Loucy (cell line): ENCODE results near the gene UAP1L1.

Experiments
- H2AFZ ChIP-seq: fragments of 200-600 bp; sonication (generic); 2 replicates; pipeline ENCODE4 v1.6.0; 2016; ENCODE audit warnings: antibody characterized with exemption, mild to moderate bottlenecking, low read length, moderate library complexity
- H3F3A ChIP-seq: fragments of 200-600 bp; 2 replicates; pipeline ENCODE4 v1.6.0; 2016; ENCODE audit warnings: antibody characterized with exemption, low read depth, mild to moderate bottlenecking
- H3K27me3 ChIP-seq: fragments of 200-600 bp; sonication (generic); 2 replicates; pipeline ENCODE4 v1.6.1; 2014; ENCODE audit warnings: low read length, mild to moderate bottlenecking; ENCODE audit not compliant: insufficient read depth, poor library complexity, severe bottlenecking
- H3K36me3 ChIP-seq: fragments of 200-600 bp; sonication (generic); 2 replicates; pipeline ENCODE4 v1.6.1; 2016; ENCODE audit warnings: low read length; ENCODE audit not compliant: insufficient read depth
- H3K4me1 ChIP-seq: fragments of 200-600 bp; sonication (generic); 2 replicates; pipeline ENCODE4 v1.5.1; 2014; ENCODE audit warnings: low read length, mild to moderate bottlenecking; ENCODE audit not compliant: insufficient read depth, poor library complexity, severe bottlenecking
- H3K4me2 ChIP-seq: fragments of 200-600 bp; sonication (generic); 2 replicates; pipeline ENCODE4 v1.6.0; 2014; ENCODE audit warnings: antibody characterized with exemption, low read length, low read depth, mild to moderate bottlenecking; ENCODE audit not compliant: poor library complexity, severe bottlenecking
- H3K4me3 ChIP-seq: fragments of 200-600 bp; sonication (generic); 2 replicates; pipeline ENCODE4 v1.5.1; 2014; ENCODE audit warnings: low read length, mild to moderate bottlenecking, mixed read lengths; ENCODE audit not compliant: poor library complexity, severe bottlenecking
- H3K79me2 ChIP-seq: fragments of 200-600 bp; sonication (generic); 2 replicates; pipeline ENCODE4 v1.6.1; 2014; ENCODE audit warnings: low read length; ENCODE audit not compliant: insufficient read depth
- H3K9ac ChIP-seq: fragments of 200-600 bp; sonication (generic); 2 replicates; pipeline ENCODE4 v1.6.0; 2014; ENCODE audit warnings: mild to moderate bottlenecking, low read depth, low read length, moderate library complexity; ENCODE audit not compliant: poor library complexity, severe bottlenecking
- H3K9me2 ChIP-seq: fragments of 200-600 bp; sonication (generic); replicated peaks from 2 replicates; pipeline ENCODE4 v1.6.1; 2016; ENCODE audit warnings: low read depth, low read length, mixed read lengths
- H3K9me3 ChIP-seq: fragments of 200-600 bp; sonication (generic); 2 replicates; pipeline ENCODE4 v1.6.1; 2014; ENCODE audit warnings: mild to moderate bottlenecking, antibody characterized with exemption, low read length, low read depth; ENCODE audit not compliant: insufficient read depth
- H4K20me1 ChIP-seq: fragments of 200-600 bp; sonication (generic); 2 replicates; pipeline ENCODE4 v1.6.0; 2014; ENCODE audit warnings: antibody characterized with exemption, low read length, mild to moderate bottlenecking; ENCODE audit not compliant: insufficient read depth, poor library complexity, severe bottlenecking
- EZH2phosphoT487 ChIP-seq: fragments of 200-600 bp; IDR thresholded peaks from 2 replicates; pipeline ENCODE4 v1.6.1; 2018; ENCODE audit warnings: antibody characterized with exemption, mild to moderate bottlenecking, moderate library complexity, borderline replicate concordance
- TF ChIP-seq, protein P1 (sequence below): fragments of 200-600 bp; sonication (generic); conservative IDR thresholded peaks from 2 replicates; pipeline ENCODE4 v1.5.1; 2014; ENCODE audit warnings: mild to moderate bottlenecking, antibody characterized with exemption, low read length

Gene UAP1L1

GRCh38 chr9:137068539-137069507 lies 8.5 kb upstream of the UAP1L1 start:
- peaks cover 36% of the 10 kb centered on the region for H4K20me1 ChIP-seq
- H3K4me3 ChIP-seq, result peak overlapping the region; percentile 87
- TF ChIP-seq EZH2phosphoT487, result no peak
- TF ChIP-seq, protein P1, sequence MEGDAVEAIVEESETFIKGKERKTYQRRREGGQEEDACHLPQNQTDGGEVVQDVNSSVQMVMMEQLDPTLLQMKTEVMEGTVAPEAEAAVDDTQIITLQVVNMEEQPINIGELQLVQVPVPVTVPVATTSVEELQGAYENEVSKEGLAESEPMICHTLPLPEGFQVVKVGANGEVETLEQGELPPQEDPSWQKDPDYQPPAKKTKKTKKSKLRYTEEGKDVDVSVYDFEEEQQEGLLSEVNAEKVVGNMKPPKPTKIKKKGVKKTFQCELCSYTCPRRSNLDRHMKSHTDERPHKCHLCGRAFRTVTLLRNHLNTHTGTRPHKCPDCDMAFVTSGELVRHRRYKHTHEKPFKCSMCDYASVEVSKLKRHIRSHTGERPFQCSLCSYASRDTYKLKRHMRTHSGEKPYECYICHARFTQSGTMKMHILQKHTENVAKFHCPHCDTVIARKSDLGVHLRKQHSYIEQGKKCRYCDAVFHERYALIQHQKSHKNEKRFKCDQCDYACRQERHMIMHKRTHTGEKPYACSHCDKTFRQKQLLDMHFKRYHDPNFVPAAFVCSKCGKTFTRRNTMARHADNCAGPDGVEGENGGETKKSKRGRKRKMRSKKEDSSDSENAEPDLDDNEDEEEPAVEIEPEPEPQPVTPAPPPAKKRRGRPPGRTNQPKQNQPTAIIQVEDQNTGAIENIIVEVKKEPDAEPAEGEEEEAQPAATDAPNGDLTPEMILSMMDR, result no peak
- H3K9ac ChIP-seq, result peak overlapping the region; percentile 73
- peaks cover 24% of the 10 kb centered on the region for H3K4me1 ChIP-seq
- peak overlapping the region; percentile 98 for H3K4me2 ChIP-seq
- no peaks in the 10 kb centered on the region for H3K27me3 ChIP-seq
- peaks cover 9% of the 10 kb centered on the region; the same call in 1 of the 2 replicates for H3K36me3 ChIP-seq
- 0 out of 2 replicates have a peak, but pooled peaks cover 3% of the 10 kb centered on the region for H3F3A ChIP-seq
- no peaks in the 10 kb centered on the region for H3K9me2 ChIP-seq
- no peaks in the 10 kb centered on the region for H3K9me3 ChIP-seq
- H3K79me2 ChIP-seq, result peaks cover 59% of the 10 kb centered on the region
- H2AFZ ChIP-seq, result no peak overlapping the region

DNA sequence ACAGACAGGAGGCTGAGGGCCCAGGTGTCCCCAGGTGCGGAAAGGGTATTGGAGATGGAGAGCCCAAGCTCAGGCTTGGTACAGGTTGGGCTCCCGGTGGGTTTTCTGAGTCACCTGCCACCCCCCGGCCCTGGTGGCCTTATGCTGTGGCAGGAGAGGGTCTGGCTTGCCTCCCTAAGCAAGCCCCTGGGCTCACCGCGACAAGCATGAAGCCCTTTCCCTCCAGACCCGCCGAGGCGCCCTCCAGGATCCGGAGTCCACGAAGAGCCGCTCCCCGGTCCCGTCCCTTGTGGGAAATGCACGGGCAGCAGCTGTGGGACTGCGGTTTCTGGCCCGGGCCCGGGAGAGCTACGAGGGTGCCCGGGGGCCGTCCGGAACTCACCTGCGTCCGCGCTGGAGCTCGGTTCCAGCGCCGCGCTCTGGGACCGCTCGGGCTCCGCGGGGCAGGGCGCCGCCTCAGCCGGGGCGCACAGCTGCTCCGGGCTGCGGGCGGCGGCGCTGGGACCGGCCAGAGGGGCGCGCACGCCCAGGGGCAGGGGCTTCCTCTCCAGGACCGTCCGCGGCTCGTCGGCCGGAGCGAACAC lies 7.7 kb upstream of the UAP1L1 start:
- TF ChIP-seq, protein P1, result no peak
- TF ChIP-seq EZH2phosphoT487, result no peak
- no peaks in the 10 kb centered on the region for H3K27me3 ChIP-seq
- peaks cover 9% of the 10 kb centered on the region; the same call in 1 of the 2 replicates for H3K36me3 ChIP-seq
- no peaks in the 10 kb centered on the region for H3K9me2 ChIP-seq
- peak overlapping the region; percentile 73 for H3K9ac ChIP-seq
- H3K4me2 ChIP-seq, result peak overlapping the region; percentile 98
- H4K20me1 ChIP-seq, result peaks cover 36% of the 10 kb centered on the region
- H3F3A ChIP-seq, result 0 out of 2 replicates have a peak, but pooled peaks cover 3% of the 10 kb centered on the region
- H3K9me3 ChIP-seq, result no peaks in the 10 kb centered on the region
- H2AFZ ChIP-seq, result no peak overlapping the region
- H3K79me2 ChIP-seq, result peaks cover 59% of the 10 kb centered on the region
- H3K4me3 ChIP-seq, result peak overlapping the region; percentile 87
- peaks cover 24% of the 10 kb centered on the region for H3K4me1 ChIP-seq

DNA sequence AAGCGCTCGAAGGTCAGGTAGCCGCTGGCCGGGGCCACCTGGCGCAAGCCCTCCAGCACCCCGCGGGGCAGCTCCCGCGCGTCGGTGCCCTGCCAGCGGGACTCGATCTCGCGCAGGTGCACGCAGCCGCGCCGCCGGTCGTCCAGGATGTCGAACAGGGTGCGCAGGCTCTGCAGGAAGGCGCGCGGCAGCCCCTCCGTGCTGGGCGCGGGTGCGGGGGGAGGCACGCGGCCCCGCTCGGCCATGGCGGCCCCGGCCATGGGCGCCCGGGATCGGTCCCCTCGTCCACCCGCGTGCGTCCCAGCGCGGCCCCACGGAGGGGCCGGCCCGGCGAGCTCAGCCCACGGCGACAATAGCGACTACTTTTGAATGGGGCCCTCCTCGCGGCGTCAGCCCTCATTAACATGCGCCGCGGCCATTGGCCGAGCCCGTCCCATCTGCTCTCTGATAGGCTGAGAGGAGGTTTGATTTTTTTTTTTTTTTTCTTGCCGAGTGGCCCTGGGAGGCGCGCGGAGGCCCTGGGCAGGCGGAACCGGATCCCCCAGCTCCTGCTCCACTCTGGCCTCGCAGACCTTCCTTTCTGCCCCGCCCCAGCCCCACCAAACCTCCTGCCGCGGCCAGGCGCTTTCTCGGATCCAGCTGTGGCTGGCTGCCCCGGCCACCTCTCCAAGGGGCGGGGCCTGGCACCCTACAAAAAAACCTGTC lies 7.0 kb upstream of the UAP1L1 start, which contains the start of gene SAPCD2:
TSS of gene SAPCD2 (minus strand) at position 357 of the 705 bp plus-strand sequence. CDS start at position 260, 97 bp downstream.
- Histone ChIP-seq H3K27me3 (no peaks in the 10 kb centered on the region), H3K79me2 (peaks cover 59% of the 10 kb centered on the region), H3K36me3 (peaks cover 2% of the 10 kb centered on the region; the same call in 1 of the 2 replicates), H3K9me3 (no peaks in the 10 kb centered on the region), H3K4me2 (peak within 1 kb of the TSS; percentile 98), H4K20me1 (peaks cover 36% of the 10 kb centered on the region), H3F3A (0 out of 2 replicates have a peak, but pooled peaks cover 3% of the 10 kb centered on the region), H3K4me3 (peak within 1 kb of the TSS; percentile 87), H3K9me2 (no peaks in the 10 kb centered on the region), H3K4me1 (peaks cover 24% of the 10 kb centered on the region), H2AFZ (peak within 1 kb of the TSS; percentile 67; the same call in 1 of the 2 replicates), H3K9ac (peak within 1 kb of the TSS; percentile 93)
- TF ChIP-seq, protein P1, result no peak
- no peak for TF ChIP-seq EZH2phosphoT487
